ENCODE measurements around the gene TNFRSF8. TPM values are rescaled to one million over a fixed set of nuclear protein-coding genes. Genes with fewer than 3 reads are reported as not detected.

The TNFRSF8 gene
- total RNA-seq, 1 donor from 2014 or later = 1.2 TPM

GRCh38 chr1:12147201-12147701, 84.1 kb downstream of the TNFRSF8 start:
- intact Hi-C loops (cut with micrococcal nuclease) = no loop called here
- no peak for DNase-seq
- ATAC-seq = peak; percentile 11

DNA sequence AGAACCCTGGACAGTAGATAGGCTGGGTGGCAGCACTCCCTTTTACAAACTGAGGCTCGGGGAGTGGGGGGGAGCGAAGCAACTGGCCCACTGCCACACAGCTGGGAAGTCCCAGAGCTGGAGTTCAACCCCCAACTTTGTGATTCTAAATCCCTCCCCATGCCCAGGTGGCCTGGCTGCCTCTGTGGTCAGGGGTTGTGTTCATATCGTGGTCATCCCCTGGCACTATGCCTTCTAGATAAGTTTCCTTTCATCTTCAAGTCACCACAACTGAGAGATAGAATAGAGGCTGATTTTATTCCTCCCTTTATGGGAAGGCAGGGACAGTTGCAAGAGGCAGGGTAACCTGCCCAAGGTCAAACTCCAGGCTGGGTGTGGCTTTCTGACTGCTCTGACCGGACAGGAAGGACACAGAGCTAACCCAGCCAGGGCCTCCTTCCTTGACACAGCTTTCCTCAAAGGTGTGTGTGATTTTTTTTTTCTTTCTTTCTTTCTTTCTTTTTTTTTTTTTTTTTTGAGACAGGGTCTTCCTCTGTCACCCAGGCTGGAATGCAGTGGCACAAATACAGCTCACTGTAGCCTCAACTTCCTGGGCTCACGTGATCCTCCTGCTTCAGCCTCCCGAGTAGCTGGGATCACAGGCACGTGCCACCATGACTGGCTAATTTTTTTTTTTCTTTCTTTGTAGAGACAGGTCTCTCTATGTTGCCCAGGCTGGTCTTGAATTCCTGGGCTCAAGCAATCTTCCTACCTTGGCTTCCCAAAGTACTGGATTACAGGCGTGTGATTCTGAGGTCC, 85.3 kb downstream of the TNFRSF8 start:
- intact Hi-C loops (cut with micrococcal nuclease) = no loop called here
- no peak for ATAC-seq
- DNase-seq = no peak

GRCh38 chr1:12148958-12149790, 86.1 kb downstream of the TNFRSF8 start:
- no peak for ATAC-seq
- intact Hi-C loops (cut with micrococcal nuclease) = no loop called here
- no peak for DNase-seq

DNA sequence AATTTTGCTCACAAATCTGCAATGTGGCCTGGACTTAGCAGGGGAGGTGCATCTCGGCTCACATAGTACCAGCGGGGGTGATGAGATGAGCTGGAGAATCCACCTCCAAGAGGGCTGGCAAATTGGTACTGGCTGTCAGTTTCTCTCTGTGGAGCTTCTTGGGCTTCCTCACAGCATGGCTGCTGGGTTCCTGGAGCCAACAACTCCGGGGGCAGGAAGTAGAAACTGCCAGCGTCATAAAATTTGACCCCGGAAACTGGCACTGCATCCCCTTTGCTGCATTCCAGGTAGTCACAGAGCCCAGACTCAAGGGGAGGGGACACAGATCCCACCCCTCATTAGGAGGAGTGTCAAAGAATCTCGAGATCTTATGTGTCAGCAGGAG, 86.7 kb downstream of the TNFRSF8 start:
- DNase-seq (no peak), ATAC-seq (no peak)
- intact Hi-C loops (cut with micrococcal nuclease) = no loop called here

GRCh38 chr1:12150456-12151200, 87.5 kb downstream of the TNFRSF8 start:
- intact Hi-C loops (cut with micrococcal nuclease) = no loop called here
- DNase-seq = no peak
- peak; percentile 33 for ATAC-seq

- intact Hi-C loops (cut with micrococcal nuclease) = no loop called here
- ATAC-seq = no peak
- no peak for DNase-seq
These were observed 88.4 kb downstream of the TNFRSF8 start for GRCh38 chr1:12151465-12151864.

- ATAC-seq (no peak), DNase-seq (no peak)
- intact Hi-C loops (cut with micrococcal nuclease) = no loop called here
These were observed 89.2 kb downstream of the TNFRSF8 start for GRCh38 chr1:12152113-12152891.

- intact Hi-C loops (cut with micrococcal nuclease) = no loop called here
- DNase-seq (peak; percentile 59), ATAC-seq (peak; percentile 85)
These were observed 90.2 kb downstream of the TNFRSF8 start for GRCh38 chr1:12153181-12153785.

GRCh38 chr1:12155328-12155727, 92.2 kb downstream of the TNFRSF8 start:
- DNase-seq (no peak), ATAC-seq (no peak)
- intact Hi-C loops (cut with micrococcal nuclease) = no loop called here

DNA sequence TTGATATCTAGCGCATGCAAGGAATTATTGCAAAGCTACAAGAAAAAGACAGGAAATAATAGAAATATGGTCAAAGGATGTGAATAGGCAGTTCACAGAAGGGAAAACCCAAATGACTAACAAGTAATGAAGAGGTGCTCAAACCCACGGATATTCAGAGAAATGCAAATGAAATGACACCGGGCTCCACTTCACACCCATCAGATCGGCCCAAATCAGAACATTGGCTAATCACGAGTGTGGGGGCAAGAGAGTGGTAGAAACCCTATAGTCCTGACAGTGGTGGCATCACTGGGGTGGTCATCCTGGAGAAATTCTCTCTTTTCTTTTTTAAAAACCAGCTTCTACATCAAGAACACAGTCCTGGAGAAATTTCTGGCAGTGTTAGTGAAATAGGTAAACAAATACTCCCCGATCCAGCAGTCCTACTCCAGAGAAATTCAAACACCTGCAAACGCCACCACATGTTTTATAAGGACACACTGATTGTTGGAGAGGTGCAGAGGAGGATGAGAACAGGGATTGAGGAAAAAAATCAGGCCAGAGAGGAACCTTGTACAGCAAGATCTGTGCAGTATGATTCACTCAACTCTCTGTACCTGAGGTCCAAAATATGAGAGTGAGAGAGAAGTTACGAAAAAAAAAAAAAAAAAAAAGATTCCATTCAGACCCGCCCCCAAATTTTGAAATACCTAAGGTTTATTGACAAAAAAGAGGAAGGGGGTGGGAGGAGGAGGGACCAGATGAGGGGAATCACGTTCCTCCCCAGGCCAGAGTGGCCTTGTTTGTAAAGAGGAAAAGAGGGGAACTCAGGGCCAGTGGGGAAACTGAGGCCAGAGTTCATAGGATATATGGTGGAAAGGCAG, 94.5 kb downstream of the TNFRSF8 start:
- DNase-seq (no peak), ATAC-seq (no peak)
- intact Hi-C loops (cut with micrococcal nuclease) = no loop called here

GRCh38 chr1:12158357-12159092, 95.4 kb downstream of the TNFRSF8 start:
- ATAC-seq (no peak), DNase-seq (no peak)
- intact Hi-C loops (cut with micrococcal nuclease) = no loop called here

GRCh38 chr1:12159816-12160215, 96.7 kb downstream of the TNFRSF8 start:
- intact Hi-C loops (cut with micrococcal nuclease) = no loop called here
- no peak for ATAC-seq
- DNase-seq = no peak

GRCh38 chr1:12161324-12161661, 98.2 kb downstream of the TNFRSF8 start:
- ATAC-seq = peak; percentile 2
- DNase-seq = no peak

GRCh38 chr1:12161662-12162458, 98.8 kb downstream of the TNFRSF8 start:
- ATAC-seq (peak; percentile 94), DNase-seq (peak; percentile 93)
- intact Hi-C loops (cut with micrococcal nuclease) = no loop called here

More at GRCh38 chr1:12161324-12161661, 98.2 kb downstream of the TNFRSF8 start:
- intact Hi-C loops (cut with micrococcal nuclease) = no loop called here

GRCh38 chr1:12162459-12163137, 99.5 kb downstream of the TNFRSF8 start:
- ATAC-seq (no peak), DNase-seq (no peak)
- intact Hi-C loops (cut with micrococcal nuclease) = no loop called here

- intact Hi-C loops (cut with micrococcal nuclease) = no loop called here
- DNase-seq = no peak
- ATAC-seq = no peak
These were observed 100.1 kb downstream of the TNFRSF8 start for GRCh38 chr1:12163210-12163609.

Measured in left ventricle myocardium superior (tissue), 1 donor.